K562 (cell line): ENCODE data around the gene STMN3. TPM values are rescaled to one million over a fixed set of nuclear protein-coding genes. Genes with fewer than 3 reads are reported as not detected.
A peak's percentile ranks its signal among the peaks of the same experiment; 100 is the strongest.

Experiments
- CHD2 ChIP-seq: IDR thresholded peaks from 2 replicates; pipeline ENCODE4 v1.6.1; 2011; ENCODE audit warnings: low read depth, low read length
- FIP1L1 ChIP-seq: fragments of 200-400 bp; formaldehyde crosslinking; IDR thresholded peaks from 2 replicates; pipeline ENCODE4 v1.6.1; 2018; ENCODE audit warnings: mild to moderate bottlenecking, low read depth, low read length; ENCODE audit not compliant: poor library complexity, severe bottlenecking
- HCFC1 ChIP-seq: IDR thresholded peaks from 2 replicates; pipeline ENCODE4 v1.6.1; 2012; ENCODE audit warnings: low read depth, low read length, improper control_type of control experiment
- KLF10 ChIP-seq: fragments of 250-450 bp; sonication (Bioruptor Pico); IDR thresholded peaks from 2 replicates; pipeline ENCODE4 v1.6.1; 2021; ENCODE audit warnings: matching md5 sums
- MCM7 ChIP-seq, 2 experiments: fragments of 450-650 bp; IDR thresholded peaks; 2 replicates each; pipeline ENCODE4 v1.6.1; 2016 to 2018
- PRMT5 ChIP-seq: sonication (generic); formaldehyde crosslinking; IDR thresholded peaks from 2 replicates; pipeline ENCODE4 v1.5.0; 2020; ENCODE audit warnings: missing genetic modification reagents
- RAD51 ChIP-seq: fragments of 450-650 bp; IDR thresholded peaks from 2 replicates; pipeline ENCODE4 v1.7.1; 2016; ENCODE audit warnings: low read depth, mild to moderate bottlenecking, borderline replicate concordance
- RBM22 ChIP-seq: fragments of 200-400 bp; formaldehyde crosslinking; IDR thresholded peaks from 2 replicates; pipeline ENCODE4 v1.6.1; 2018; ENCODE audit warnings: low read length, low read depth; ENCODE audit not compliant: poor library complexity, severe bottlenecking
- polyA plus RNA-seq, 8 experiments: library from polyadenylated mRNA; depleted of rRNA in 4 of 8; stranded (reverse) in 5 of 8; unstranded in 3 of 8; fragments of >200 nt; fragmentation: Nextera tagmentation in 2 of 8; fragmentation: Illumina TruSeq in 1 of 8; extraction: Ambion mirVana in 2 of 8; extraction: Trizol in 1 of 8; gene quantifications; 2 replicates each; pipeline versions ENCODE4 v1.2.1 to v1.2.3, GENCODE V29; 2011 to 2014; ENCODE audit warnings: inconsistent platforms in 1 of 8, missing spikeins in 1 of 8
- total RNA-seq, 7 experiments: library from RNA; depleted of rRNA in 6 of 7; stranded (reverse); fragments of >200 nt in 6 of 7; fragmentation: Illumina TruSeq in 2 of 7; extraction: Trizol in 2 of 7; gene quantifications; 2 replicates each; pipeline versions ENCODE4 v1.2.1 to v1.2.3, GENCODE V29; 2011 to 2021; ENCODE audit warnings: low replicate concordance in 1 of 7
- TF ChIP-seq, protein P1 (sequence below): fragments of 450-650 bp; formaldehyde crosslinking; conservative IDR thresholded peaks from 2 replicates; pipeline ENCODE4 v1.4.0; 2022; ENCODE audit warnings: mild to moderate bottlenecking, missing genetic modification characterization
- TF ChIP-seq, protein P2 (sequence below), 2 experiments: fragments of 150-350 bp in 1 of 2; IDR thresholded peaks; 2 replicates each; pipeline ENCODE4 v1.6.1; 2012 to 2016; ENCODE audit warnings: low read depth in 2 of 2, low read length in 2 of 2, mild to moderate bottlenecking in 1 of 2, moderate library complexity in 1 of 2

Gene STMN3
- total and polyA plus RNA-seq, 9 of the 15 experiments (the other 6 are each of a cell fraction or from before 2014, with no cell fraction given): 0.70 to 65.6 (median 29.4) TPM

DNA sequence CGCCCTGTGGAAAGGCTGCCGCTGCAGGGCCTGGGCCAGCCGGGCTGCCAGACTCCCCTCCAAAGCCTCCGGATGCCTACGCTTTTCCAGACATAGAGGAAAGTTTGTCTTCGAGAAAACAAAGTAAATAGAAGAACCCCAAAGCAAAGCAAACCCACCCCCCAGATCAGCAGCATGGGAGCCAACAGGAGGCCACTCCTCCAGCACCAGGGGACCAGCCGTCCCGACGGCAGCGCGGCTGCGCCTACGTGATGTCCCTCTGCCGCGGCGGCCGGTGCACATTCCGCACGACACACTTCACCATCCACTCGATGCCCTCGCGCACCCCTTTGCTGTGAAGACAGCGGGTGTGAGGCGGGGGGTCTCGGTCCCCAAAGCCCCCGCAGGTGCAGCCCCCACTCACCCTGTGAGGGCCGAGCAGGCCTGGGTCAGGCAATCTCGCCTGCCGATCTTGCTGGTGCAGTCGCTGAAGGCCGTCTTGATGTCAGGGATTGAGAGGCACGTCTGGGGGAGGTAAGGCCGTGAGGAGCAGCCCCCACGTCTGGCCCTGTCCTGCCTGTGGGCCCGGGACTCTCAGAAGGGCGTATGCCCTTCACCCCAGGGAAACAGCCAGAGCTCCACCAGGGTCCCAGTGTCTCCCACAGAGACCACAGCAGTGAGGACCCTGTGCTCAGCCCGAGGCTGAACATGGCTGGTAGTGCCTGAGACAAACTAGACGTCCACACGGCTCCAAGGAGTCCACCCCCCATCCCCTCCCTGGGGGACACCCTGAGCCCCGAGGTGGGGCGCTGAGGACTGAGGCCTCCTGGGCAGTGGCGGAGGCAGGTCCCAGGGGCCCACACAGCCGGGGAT lies 47.2 kb upstream of the STMN3 start (continued):
- TF ChIP-seq, protein P1, sequence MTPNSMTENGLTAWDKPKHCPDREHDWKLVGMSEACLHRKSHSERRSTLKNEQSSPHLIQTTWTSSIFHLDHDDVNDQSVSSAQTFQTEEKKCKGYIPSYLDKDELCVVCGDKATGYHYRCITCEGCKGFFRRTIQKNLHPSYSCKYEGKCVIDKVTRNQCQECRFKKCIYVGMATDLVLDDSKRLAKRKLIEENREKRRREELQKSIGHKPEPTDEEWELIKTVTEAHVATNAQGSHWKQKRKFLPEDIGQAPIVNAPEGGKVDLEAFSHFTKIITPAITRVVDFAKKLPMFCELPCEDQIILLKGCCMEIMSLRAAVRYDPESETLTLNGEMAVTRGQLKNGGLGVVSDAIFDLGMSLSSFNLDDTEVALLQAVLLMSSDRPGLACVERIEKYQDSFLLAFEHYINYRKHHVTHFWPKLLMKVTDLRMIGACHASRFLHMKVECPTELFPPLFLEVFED (CRISPR knock-in tag): no peak
- TF ChIP-seq FIP1L1: peak; percentile 0
- TF ChIP-seq, protein P2, sequence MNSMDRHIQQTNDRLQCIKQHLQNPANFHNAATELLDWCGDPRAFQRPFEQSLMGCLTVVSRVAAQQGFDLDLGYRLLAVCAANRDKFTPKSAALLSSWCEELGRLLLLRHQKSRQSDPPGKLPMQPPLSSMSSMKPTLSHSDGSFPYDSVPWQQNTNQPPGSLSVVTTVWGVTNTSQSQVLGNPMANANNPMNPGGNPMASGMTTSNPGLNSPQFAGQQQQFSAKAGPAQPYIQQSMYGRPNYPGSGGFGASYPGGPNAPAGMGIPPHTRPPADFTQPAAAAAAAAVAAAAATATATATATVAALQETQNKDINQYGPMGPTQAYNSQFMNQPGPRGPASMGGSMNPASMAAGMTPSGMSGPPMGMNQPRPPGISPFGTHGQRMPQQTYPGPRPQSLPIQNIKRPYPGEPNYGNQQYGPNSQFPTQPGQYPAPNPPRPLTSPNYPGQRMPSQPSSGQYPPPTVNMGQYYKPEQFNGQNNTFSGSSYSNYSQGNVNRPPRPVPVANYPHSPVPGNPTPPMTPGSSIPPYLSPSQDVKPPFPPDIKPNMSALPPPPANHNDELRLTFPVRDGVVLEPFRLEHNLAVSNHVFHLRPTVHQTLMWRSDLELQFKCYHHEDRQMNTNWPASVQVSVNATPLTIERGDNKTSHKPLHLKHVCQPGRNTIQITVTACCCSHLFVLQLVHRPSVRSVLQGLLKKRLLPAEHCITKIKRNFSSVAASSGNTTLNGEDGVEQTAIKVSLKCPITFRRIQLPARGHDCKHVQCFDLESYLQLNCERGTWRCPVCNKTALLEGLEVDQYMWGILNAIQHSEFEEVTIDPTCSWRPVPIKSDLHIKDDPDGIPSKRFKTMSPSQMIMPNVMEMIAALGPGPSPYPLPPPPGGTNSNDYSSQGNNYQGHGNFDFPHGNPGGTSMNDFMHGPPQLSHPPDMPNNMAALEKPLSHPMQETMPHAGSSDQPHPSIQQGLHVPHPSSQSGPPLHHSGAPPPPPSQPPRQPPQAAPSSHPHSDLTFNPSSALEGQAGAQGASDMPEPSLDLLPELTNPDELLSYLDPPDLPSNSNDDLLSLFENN (IDR thresholded peaks at IDR 0.05; ENCODE audit: low read depth in 2 of 2, low read length in 2 of 2): no peak
- no peak for TF ChIP-seq MCM7 (IDR thresholded peaks at IDR 0.05)
- peak; percentile 55 for TF ChIP-seq RBM22
- peak; percentile 15; the same call in 1 of the 2 replicates for TF ChIP-seq CHD2
- no peak for TF ChIP-seq KLF10
- TF ChIP-seq HCFC1: no peak
- no peak for TF ChIP-seq PRMT5 (CRISPR knock-in tag)
- no peak for TF ChIP-seq RAD51
